Testis (tissue), 2 donors: ENCODE results near the gene FSD1.

Experiments
- CTCF ChIP-seq, 3 experiments: fragments of 450-650 bp in 2 of 3; fragments of 200-600 bp in 1 of 3; sonication (generic) in 1 of 3; IDR thresholded peaks; one replicate each; pipeline ENCODE4 v1.5.1; 2016 to 2019; ENCODE audit warnings: antibody characterized with exemption in 3 of 3, mild to moderate bottlenecking in 2 of 3, moderate library complexity in 1 of 3
- POLR2A ChIP-seq: fragments of 450-650 bp; IDR thresholded peaks from one replicate; pipeline ENCODE4 v1.6.1; 2017; ENCODE audit warnings: antibody characterized with exemption, mild to moderate bottlenecking, moderate library complexity

- TF ChIP-seq CTCF (IDR thresholded peaks at IDR 0.05) = no peak
- no peak for TF ChIP-seq POLR2A
Measured at GRCh38 chr19:4326837-4327251, 22.4 kb downstream of the FSD1 start.
